Measurements from ENCODE around the gene ETV6. TPM values are rescaled to one million over a fixed set of nuclear protein-coding genes. Genes with fewer than 3 reads are reported as not detected.

Gene ETV6
- total RNA-seq, result 10 to 100 TPM in 4 of 6 experiments, 1 to 10 TPM in 2; 7.2 to 28.3 (median 11.0) TPM
- long read RNA-seq, partial matches to known transcripts, result 2 of 3 reads
- long read RNA-seq, other reads (novel, unspliced or antisense), result 1 of 3 reads

GRCh38 chr12:11649413-11650285 lies at the start of gene ETV6:
Gene ETV6 (plus strand): TSS chr12:11649674. CDS start chr12:11650128, 454 bp downstream.
- Histone ChIP-seq H3K36me3 (no peaks in the 10 kb centered on the region), H3K4me1 (peaks cover 0 to 23% (median 0%) of the 10 kb centered on the region in 4 donors), H3K4me3 (peak within 1 kb of the TSS; percentile 73 to 83 (median 82)), H3K9me3 (no peaks in the 10 kb centered on the region), H3K27ac (peak within 1 kb of the TSS; percentile 91 to 98 (median 95)), H3K27me3 (no peaks in the 10 kb centered on the region)
- intact Hi-C loops (cut with DNase I), result no loop called here
- WGBS (ENCODE audit: insufficient coverage, low coverage, low lambda C conversion rate, missing lambda C conversion rate), result 0% methylated on average over 13 of the region's 86 CpGs
- TF ChIP-seq, protein P1, sequence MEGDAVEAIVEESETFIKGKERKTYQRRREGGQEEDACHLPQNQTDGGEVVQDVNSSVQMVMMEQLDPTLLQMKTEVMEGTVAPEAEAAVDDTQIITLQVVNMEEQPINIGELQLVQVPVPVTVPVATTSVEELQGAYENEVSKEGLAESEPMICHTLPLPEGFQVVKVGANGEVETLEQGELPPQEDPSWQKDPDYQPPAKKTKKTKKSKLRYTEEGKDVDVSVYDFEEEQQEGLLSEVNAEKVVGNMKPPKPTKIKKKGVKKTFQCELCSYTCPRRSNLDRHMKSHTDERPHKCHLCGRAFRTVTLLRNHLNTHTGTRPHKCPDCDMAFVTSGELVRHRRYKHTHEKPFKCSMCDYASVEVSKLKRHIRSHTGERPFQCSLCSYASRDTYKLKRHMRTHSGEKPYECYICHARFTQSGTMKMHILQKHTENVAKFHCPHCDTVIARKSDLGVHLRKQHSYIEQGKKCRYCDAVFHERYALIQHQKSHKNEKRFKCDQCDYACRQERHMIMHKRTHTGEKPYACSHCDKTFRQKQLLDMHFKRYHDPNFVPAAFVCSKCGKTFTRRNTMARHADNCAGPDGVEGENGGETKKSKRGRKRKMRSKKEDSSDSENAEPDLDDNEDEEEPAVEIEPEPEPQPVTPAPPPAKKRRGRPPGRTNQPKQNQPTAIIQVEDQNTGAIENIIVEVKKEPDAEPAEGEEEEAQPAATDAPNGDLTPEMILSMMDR (IDR thresholded peaks at IDR 0.05), result no peak
- TF ChIP-seq POLR2A (IDR thresholded peaks at IDR 0.05), result no peak
- ATAC-seq (peak; percentile 38 to 67 (median 48)), DNase-seq (peak; percentile 68 to 77 (median 71))

- no peaks in the 10 kb centered on the region for H3K36me3 ChIP-seq
- TF ChIP-seq POLR2A (IDR thresholded peaks at IDR 0.05), result no peak
- TF ChIP-seq, protein P1 (IDR thresholded peaks at IDR 0.05), result no peak
- 75% methylated on average over 3 of the region's 3 CpGs for WGBS (ENCODE audit: insufficient coverage, low coverage, low lambda C conversion rate, missing lambda C conversion rate)
- no peak overlapping the region for H3K27ac ChIP-seq
- H3K4me3 ChIP-seq, result no peak overlapping the region
- DNase-seq (no peak), ATAC-seq (no peak)
- no peaks in the 10 kb centered on the region for H3K9me3 ChIP-seq
- intact Hi-C loops (cut with DNase I), result no loop called here
- no peaks in the 10 kb centered on the region for H3K27me3 ChIP-seq
- no peaks in the 10 kb centered on the region for H3K4me1 ChIP-seq
These were observed 49.3 kb upstream of the ETV6 start for GRCh38 chr12:11600199-11600598.

- 96% methylated on average over 1 of the region's 1 CpG for WGBS (ENCODE audit: insufficient coverage, low coverage, low lambda C conversion rate, missing lambda C conversion rate)
These were observed 47.8 kb upstream of the ETV6 start for GRCh38 chr12:11601647-11602046.

GRCh38 chr12:11607313-11608081 lies 42.0 kb upstream of the ETV6 start:
- DNase-seq (peak; percentile 72 to 88 (median 82)), ATAC-seq (peak; percentile 97 to 100 (median 98))
- no peak for TF ChIP-seq POLR2A (IDR thresholded peaks at IDR 0.05)
- TF ChIP-seq, protein P1 (IDR thresholded peaks at IDR 0.05), result no peak
- H3K27ac ChIP-seq, result peak overlapping the region in 2 of 3 donors; percentile 43 to 48
- peak overlapping the region in 1 of 3 donors; percentile 12 for H3K4me3 ChIP-seq
- no peaks in the 10 kb centered on the region for H3K27me3 ChIP-seq
- 25% methylated on average over 10 of the region's 10 CpGs for WGBS (ENCODE audit: insufficient coverage, low coverage, low lambda C conversion rate, missing lambda C conversion rate)
- intact Hi-C loops (cut with DNase I), result no loop called here
- no peaks in the 10 kb centered on the region for H3K9me3 ChIP-seq
- no peaks in the 10 kb centered on the region for H3K36me3 ChIP-seq
- peaks cover 0 to 17% (median 6%) of the 10 kb centered on the region in 4 donors for H3K4me1 ChIP-seq

More at GRCh38 chr12:11601647-11602046, 47.8 kb upstream of the ETV6 start:
- Histone ChIP-seq H3K36me3 (no peaks in the 10 kb centered on the region), H3K27ac (no peak overlapping the region), H3K9me3 (no peaks in the 10 kb centered on the region), H3K4me1 (peaks cover 0 to 3% (median 1%) of the 10 kb centered on the region in 4 donors), H3K27me3 (no peaks in the 10 kb centered on the region), H3K4me3 (no peak overlapping the region)
- DNase-seq, result no peak
- intact Hi-C loops (cut with DNase I), result no loop called here
- no peak for ATAC-seq
- TF ChIP-seq POLR2A (IDR thresholded peaks at IDR 0.05), result no peak
- TF ChIP-seq, protein P1 (IDR thresholded peaks at IDR 0.05), result no peak

Measured in right lobe of liver (tissue), 6 donors.